ENCODE results near the gene RHBDL3. TPM values are rescaled to one million over a fixed set of nuclear protein-coding genes. Genes with fewer than 3 reads are reported as not detected.

The RHBDL3 gene
- total and polyA plus RNA-seq, 9 donors, result 0.83 to 5.6 (median 2.0) TPM

GRCh38 chr17:32264140-32264799, 1.4 kb upstream of the RHBDL3 start:
- TF ChIP-seq CTCF (IDR thresholded peaks at IDR 0.05) (no peak), EP300 (IDR thresholded peaks at IDR 0.05) (no peak), POLR2A (IDR thresholded peaks at IDR 0.05) (no peak)
- Histone ChIP-seq H3K4me1 (ENCODE audit: insufficient read depth) (peaks cover 6% of the 10 kb centered on the region), H3K27me3 (no peaks in the 10 kb centered on the region), H3K9me3 (no peaks in the 10 kb centered on the region), H3K4me3 (no peak overlapping the region), H3K36me3 (no peaks in the 10 kb centered on the region), H3K27ac (peak overlapping the region; percentile 75 to 82)
- intact Hi-C loops (cut with DNase I), result no loop called here
- 51 to 71% (median 68%) methylated on average over 6 of the region's 6 CpGs for WGBS, 3 donors
- no peak for DNase-seq

GRCh38 chr17:32264823-32265191, 825 bp upstream of the RHBDL3 start:
- no peak for DNase-seq
- peak overlapping the region; percentile 82 for H3K4me3 ChIP-seq
- H3K27me3 ChIP-seq, result no peaks in the 10 kb centered on the region
- no peaks in the 10 kb centered on the region for H3K9me3 ChIP-seq
- WGBS, 3 donors, result 25 to 27% (median 27%) methylated on average over 8 of the region's 8 CpGs
- peak overlapping the region; percentile 75 to 82 for H3K27ac ChIP-seq
- intact Hi-C loops (cut with DNase I), result no loop called here
- no peaks in the 10 kb centered on the region for H3K36me3 ChIP-seq
- H3K4me1 ChIP-seq (ENCODE audit: insufficient read depth), result peaks cover 6% of the 10 kb centered on the region
- TF ChIP-seq EP300 (IDR thresholded peaks at IDR 0.05), result no peak
- TF ChIP-seq CTCF (IDR thresholded peaks at IDR 0.05), result no peak
- no peak for TF ChIP-seq POLR2A (IDR thresholded peaks at IDR 0.05)

- peak overlapping the region; percentile 82 for H3K4me3 ChIP-seq
- no peak overlapping the region for H3K27ac ChIP-seq
- peaks cover 6% of the 10 kb centered on the region for H3K4me1 ChIP-seq (ENCODE audit: insufficient read depth)
- intact Hi-C loops (cut with DNase I), result no loop called here
- H3K9me3 ChIP-seq, result no peaks in the 10 kb centered on the region
- no peaks in the 10 kb centered on the region for H3K27me3 ChIP-seq
- no peaks in the 10 kb centered on the region for H3K36me3 ChIP-seq
- TF ChIP-seq CTCF (IDR thresholded peaks at IDR 0.05), result no peak
- no peak for TF ChIP-seq EP300 (IDR thresholded peaks at IDR 0.05)
- TF ChIP-seq POLR2A (IDR thresholded peaks at IDR 0.05), result no peak
- 0% methylated on average over 2 to 54 of the region's 55 CpGs for WGBS, 3 donors
- DNase-seq, result peak in 1 of 5 donors; percentile 39
These were observed 388 bp downstream of the RHBDL3 start for GRCh38 chr17:32266051-32266388.

GRCh38 chr17:32266389-32267301, 1.0 kb downstream of the RHBDL3 start:
- no peaks in the 10 kb centered on the region for H3K27me3 ChIP-seq
- WGBS, 3 donors, result 1 to 2% (median 2%) methylated on average over 56 to 78 of the region's 78 CpGs
- H3K36me3 ChIP-seq, result no peaks in the 10 kb centered on the region
- peak overlapping the region; percentile 82 for H3K4me3 ChIP-seq
- peak in 4 of 5 donors; percentile 42 to 55 (median 50) for DNase-seq
- intact Hi-C loops (cut with DNase I), result no loop called here
- no peaks in the 10 kb centered on the region for H3K9me3 ChIP-seq
- TF ChIP-seq POLR2A (IDR thresholded peaks at IDR 0.05) (no peak), EP300 (IDR thresholded peaks at IDR 0.05) (no peak), CTCF (IDR thresholded peaks at IDR 0.05) (no peak)
- peaks cover 6% of the 10 kb centered on the region for H3K4me1 ChIP-seq (ENCODE audit: insufficient read depth)
- no peak overlapping the region for H3K27ac ChIP-seq

Data from ovary (tissue), 9 donors.